HTR-8/SVneo (cell line): ENCODE results near the gene KNG1.
"Not testable (repeated sequence)": the region's sequence is repeated elsewhere in the genome, so short reads cannot be mapped to it uniquely, and the experiment has no call there.

Experiments used
- DNase-seq: peaks from one replicate; pipeline ENCODE4 v3.0.0; 2011; ENCODE audit warnings: low spot score, mixed read lengths; ENCODE audit not compliant: insufficient read length
- FAIRE-seq: peaks from 2 replicates; lab custom pipeline; 2011; peaks lifted over from hg19 to GRCh38; lab: Jason Lieb, UNC

The KNG1 gene

GRCh38 chr3:186717039-186717457, at the start of gene KNG1:
KNG1 (plus strand) TSS chr3:186717359; CDS start chr3:186717543, 184 bp downstream.
- no peak for FAIRE-seq
- no peak for DNase-seq

GRCh38 chr3:186668426-186668825, 48.7 kb upstream of the KNG1 start:
- FAIRE-seq: no peak
- no peak for DNase-seq

GRCh38 chr3:186669378-186670084, 47.6 kb upstream of the KNG1 start:
- DNase-seq: no peak

GRCh38 chr3:186670155-186670554, 47.0 kb upstream of the KNG1 start:
- DNase-seq: no peak

More at GRCh38 chr3:186669378-186670084, 47.6 kb upstream of the KNG1 start:
- FAIRE-seq: no peak

GRCh38 chr3:186671051-186671450, 46.1 kb upstream of the KNG1 start:
- FAIRE-seq (no peak), DNase-seq (no peak)

More at GRCh38 chr3:186670155-186670554, 47.0 kb upstream of the KNG1 start:
- FAIRE-seq: no peak

GRCh38 chr3:186678604-186679003, 38.6 kb upstream of the KNG1 start:
- DNase-seq (no peak), FAIRE-seq (no peak)

GRCh38 chr3:186679151-186679550, 38.0 kb upstream of the KNG1 start:
- DNase-seq (no peak), FAIRE-seq (no peak)

- DNase-seq (no peak), FAIRE-seq (no peak)
Observed at GRCh38 chr3:186680869-186681268, 36.3 kb upstream of the KNG1 start.

- no peak for DNase-seq
- no peak for FAIRE-seq
Observed at GRCh38 chr3:186682812-186683211, 34.3 kb upstream of the KNG1 start.

GRCh38 chr3:186683979-186684378, 33.2 kb upstream of the KNG1 start:
- DNase-seq: no peak
- no peak for FAIRE-seq

- not testable (repeated sequence) for FAIRE-seq, DNase-seq
Observed at GRCh38 chr3:186686475-186686874, 30.7 kb upstream of the KNG1 start.

- DNase-seq (no peak), FAIRE-seq (no peak)
Observed at GRCh38 chr3:186687120-186687651, 30.0 kb upstream of the KNG1 start.

GRCh38 chr3:186690304-186690703, 26.9 kb upstream of the KNG1 start:
- not testable (repeated sequence) for FAIRE-seq, DNase-seq

- FAIRE-seq: no peak
Observed at GRCh38 chr3:186691676-186692075, 25.5 kb upstream of the KNG1 start.

GRCh38 chr3:186693843-186694242, 23.3 kb upstream of the KNG1 start:
- DNase-seq (no peak), FAIRE-seq (no peak)

More at GRCh38 chr3:186691676-186692075, 25.5 kb upstream of the KNG1 start:
- no peak for DNase-seq

- no peak for FAIRE-seq
- DNase-seq: no peak
Observed at GRCh38 chr3:186694288-186695032, 22.7 kb upstream of the KNG1 start.

- FAIRE-seq: no peak
Observed at GRCh38 chr3:186696522-186696921, 20.6 kb upstream of the KNG1 start.

GRCh38 chr3:186697510-186697909, 19.6 kb upstream of the KNG1 start:
- DNase-seq: no peak
- FAIRE-seq: no peak

More at GRCh38 chr3:186696522-186696921, 20.6 kb upstream of the KNG1 start:
- DNase-seq: no peak

GRCh38 chr3:186700267-186700666, 16.9 kb upstream of the KNG1 start:
- DNase-seq: no peak
- no peak for FAIRE-seq

- FAIRE-seq: not testable (repeated sequence)
Observed at GRCh38 chr3:186702451-186702850, 14.7 kb upstream of the KNG1 start.

More at GRCh38 chr3:186702451-186702850, 14.7 kb upstream of the KNG1 start:
- not testable (repeated sequence) for DNase-seq
